CD4-positive, alpha-beta T cell treated with Interferon gamma for 1 hour (primary cell): ENCODE results near the gene GSTO2.

Source experiments
- DNase-seq: peaks from one replicate; pipeline ENCODE4 v3.0.0-alpha.2; 2020

GSTO2 gene

DNA sequence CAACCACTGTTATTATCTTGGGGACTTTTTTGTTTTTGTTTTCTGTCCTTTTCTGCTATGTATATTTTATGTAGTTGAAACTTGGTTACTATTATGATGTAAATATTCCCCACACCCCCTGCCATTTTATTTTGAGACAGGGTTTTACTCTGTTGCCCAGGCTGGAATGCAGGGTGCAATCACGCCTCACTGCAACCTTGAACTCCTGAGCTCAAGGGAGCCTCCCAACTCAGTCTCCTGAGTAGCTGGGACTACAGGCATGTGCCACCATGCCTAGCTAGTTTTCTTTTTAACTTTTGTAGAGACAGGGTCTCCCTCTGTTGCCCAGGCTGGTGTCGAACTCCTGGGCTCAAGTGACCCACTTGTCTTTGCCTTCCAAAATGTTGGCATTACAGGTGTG is 18.0 kb downstream of the GSTO2 start:
- no peak for DNase-seq

DNA sequence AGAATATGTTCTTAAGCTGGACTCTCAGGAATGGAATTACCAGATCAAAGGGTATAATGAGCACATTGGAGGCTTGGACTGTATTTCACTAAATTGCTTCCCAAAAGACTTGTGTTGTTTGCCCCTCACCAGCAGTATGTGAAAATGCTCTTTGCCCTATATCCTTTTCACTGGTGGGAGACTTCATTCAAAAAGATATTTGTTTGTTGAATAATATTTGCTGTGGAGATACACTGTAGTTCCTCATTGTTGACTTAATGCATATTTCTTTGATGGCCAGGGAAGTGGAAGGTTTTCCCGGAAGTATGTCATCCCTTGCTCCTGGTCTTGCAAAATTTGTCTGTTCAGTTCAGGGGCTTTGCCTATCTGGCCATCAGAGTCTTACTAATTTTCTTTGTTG is 19.4 kb downstream of the GSTO2 start:
- DNase-seq = no peak

DNA sequence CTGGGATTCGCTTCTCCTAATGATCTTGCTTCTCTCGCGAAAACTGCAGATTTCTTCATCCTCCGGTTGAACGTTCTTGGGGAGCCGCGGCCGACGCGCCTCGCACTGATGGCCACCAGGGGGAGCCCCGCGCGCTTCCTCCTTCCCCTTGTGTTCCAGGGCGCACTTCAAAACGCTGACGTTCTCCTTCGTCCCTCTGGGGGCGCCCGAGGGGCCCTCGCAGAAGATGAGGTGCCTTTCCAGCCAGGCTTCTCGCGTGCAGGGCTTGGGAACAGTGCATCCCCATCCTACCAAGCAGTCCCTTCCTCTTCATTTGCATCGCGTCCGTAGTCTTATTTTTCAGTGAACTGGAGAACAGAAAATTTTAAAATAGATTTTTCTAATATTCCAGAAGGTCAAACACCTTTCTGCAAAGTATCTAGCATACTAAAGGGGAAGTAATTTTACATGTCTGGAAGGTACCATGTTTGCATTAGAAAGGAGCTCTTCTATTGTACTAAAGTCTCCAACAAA is 22.5 kb downstream of the GSTO2 start:
- peak; percentile 85 for DNase-seq

DNA sequence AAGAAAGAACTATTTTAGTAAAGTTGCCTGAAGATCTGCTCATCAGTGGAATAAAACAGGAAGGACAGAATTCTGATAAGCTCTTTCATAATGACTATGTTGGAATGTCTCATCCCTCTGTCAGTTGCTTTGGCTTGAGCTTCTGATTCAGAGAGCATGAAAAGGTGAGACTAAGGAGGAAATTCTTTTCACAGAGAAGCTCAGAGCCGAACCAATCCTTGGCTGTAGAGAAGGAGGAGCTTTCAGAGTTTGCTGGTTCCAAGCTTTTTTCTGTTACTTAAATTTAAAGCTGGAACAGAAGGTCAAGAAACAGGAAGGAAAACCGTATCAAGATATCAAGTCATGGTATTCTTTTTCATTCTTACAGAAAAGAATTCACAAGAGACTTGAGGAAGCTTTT is 24.0 kb downstream of the GSTO2 start:
- DNase-seq = no peak

DNA sequence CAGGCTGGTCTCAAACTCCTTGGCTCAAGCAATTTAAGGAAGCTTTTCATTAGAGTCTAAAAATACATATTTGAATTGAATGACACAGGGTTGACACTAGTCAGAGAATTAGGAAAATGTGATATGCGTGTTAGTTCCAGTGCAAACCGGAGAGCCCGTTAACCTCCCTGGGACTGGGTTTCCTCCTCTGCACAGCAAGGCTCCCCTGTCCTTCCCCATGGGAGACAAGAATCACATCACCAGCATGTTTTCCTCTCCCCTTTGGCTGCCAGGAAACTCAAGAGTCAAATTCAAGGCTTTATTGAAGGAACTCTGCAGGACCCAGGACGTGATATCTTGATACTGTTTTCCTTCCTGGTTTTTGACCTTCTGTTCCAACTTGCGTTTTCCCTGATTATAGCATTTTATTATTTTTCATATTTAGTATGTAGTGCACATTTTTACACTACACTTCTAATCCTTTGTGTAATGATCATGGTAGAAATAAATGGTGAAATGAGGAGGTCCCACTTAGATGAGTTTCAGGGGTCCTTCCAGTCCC is 24.9 kb downstream of the GSTO2 start:
- no peak for DNase-seq

DNA sequence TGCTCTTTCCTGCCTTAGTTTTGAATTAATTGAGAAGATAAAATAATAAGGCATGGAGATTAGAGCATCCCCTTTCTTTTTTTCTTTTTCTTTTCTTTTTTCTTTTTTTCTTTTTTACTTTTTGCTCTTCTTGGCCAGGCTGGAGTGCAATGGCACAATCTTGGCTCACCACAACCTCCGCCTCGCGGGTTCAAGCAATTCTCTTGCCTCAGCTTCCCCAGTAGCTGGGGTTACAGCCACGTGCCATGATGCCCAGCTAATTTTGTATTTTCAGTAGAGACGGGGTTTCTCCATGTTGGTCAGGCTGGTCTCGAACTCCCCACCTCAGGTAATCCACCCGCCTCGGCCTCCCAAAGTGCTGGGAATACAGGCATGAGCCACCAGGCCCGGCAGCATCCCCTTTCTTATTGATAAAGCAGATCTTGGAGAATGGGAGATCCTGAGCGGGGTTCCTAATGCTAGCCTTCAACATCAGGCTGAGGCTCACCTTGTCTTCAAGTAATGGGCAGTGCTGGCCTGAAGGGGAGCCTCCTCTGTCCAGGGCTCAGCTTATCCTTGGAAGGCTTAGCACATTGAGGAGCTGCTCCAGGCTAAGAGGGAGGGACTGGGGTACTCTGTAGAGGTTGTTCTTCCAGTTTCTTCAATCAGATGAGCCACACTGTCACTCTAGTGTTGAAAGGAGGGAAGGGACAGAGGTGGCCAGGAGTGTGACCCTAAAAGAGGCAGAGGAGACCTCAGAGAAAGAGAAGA is 27.9 kb downstream of the GSTO2 start:
- no peak for DNase-seq

DNA sequence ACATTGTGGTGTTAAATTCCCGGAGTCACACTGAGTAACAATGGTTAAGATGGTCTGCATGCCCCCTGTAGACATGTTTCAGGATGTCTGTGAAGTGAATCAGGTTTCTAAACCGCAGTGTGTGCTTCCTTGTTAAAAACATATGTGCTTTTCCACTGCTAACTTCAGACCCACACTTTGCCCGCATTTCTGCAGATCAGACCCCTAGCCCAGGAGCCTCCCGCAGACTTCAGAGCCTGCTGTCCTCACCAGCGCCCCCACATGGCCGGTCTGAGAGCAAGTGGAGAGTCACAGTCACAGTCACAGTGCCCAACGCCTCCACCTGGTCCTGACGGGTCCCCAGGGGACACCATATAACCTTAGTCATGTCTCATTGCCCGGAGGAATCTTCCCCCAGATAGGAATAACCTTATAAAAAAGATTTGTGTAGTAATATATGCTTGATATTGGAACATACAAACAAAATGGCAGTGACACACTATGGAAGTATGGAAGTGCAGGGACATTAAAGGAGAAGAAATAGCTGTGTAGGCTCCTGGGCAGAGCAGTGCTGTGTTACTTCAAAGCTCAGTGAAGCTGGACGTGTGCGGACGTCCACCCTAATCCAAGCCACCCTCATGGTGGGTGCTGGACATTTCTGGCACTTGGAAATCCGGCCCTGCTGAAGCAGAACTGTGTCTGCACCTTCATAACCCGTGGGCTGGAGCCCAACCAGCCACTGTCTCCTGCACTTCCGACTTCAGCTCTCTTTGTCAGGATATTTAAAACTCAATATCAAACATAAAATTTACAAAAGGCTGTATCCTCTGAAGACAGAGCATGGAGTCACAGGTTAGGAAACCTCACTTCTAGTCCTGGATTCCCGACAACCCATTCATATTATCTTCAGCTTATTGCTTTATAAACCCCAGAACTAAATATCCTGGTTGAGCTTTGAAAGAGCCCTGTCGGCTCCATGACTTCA is 29.0 kb downstream of the GSTO2 start:
- no peak for DNase-seq

DNA sequence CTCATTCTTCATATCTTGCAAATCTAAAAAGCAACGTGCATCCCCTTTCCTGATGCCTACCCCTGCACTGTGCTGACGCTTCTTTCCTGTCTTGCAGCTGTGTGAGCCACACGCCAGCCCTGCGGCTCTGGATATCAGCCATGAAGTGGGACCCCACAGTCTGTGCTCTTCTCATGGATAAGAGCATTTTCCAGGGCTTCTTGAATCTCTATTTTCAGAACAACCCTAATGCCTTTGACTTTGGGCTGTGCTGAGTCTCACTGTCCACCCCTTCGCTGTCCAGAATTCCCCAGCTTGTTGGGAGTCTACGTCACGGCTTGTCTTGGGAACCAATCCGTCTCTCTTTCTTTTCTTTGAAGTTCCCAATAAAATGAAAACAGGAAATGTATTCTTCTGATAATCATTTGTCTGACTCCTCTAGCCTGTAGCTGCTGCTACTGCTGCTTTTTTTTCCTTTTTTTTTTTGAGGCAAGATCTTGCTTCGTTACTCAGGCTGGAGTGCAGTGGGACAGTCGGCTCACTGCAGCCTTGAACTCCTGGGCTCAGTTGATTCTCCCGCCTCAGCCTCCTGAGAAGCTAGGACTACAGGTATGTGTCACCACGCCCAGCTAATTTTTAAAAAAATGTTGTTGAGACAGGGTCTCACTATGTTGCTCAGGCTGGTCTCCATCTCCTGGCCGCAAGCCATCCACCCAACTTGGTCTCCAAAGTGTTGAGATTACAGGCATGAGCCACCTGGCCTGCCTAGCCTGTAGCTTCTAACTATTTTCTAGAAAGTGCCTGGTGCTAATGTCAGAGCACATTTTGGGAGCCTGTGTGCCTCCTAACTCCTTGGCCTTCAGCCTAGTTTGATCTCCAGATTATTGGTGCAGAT is 30.3 kb downstream of the GSTO2 start:
- no peak for DNase-seq

DNA sequence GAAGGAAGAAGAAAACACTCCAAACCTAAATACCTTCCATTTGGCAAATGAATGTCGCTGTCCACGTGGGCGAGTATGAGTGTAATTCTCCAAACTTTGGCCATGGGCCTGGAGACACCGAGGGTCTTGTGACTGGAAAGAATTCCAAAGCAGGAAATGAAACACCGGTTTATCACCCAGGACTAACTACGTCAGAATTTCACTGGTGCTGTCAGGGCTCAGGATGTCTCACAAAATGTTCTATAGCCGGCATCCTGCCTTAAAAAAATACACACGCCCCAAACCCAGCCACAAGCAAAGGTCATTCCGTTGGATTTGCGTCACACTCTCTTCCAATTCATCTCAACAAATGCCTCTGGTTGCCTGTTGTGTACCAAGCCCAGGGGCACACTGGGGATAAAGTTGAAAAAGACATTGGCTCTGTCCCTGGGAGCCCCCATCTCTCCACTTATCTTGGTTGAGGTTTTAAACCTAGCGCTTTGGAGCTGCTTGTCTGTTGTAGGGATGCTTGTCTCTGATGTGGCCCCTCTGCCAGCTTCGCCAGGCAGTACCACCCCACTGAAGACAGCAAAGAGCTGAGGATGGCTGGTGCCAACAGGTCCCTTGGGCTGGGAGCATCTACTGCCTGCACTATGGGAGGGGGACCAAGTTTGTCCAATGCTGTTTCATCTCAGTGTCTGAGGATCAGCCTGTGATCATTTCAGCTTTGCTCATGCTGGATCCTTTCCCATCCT is 31.2 kb downstream of the GSTO2 start:
- no peak for DNase-seq

DNA sequence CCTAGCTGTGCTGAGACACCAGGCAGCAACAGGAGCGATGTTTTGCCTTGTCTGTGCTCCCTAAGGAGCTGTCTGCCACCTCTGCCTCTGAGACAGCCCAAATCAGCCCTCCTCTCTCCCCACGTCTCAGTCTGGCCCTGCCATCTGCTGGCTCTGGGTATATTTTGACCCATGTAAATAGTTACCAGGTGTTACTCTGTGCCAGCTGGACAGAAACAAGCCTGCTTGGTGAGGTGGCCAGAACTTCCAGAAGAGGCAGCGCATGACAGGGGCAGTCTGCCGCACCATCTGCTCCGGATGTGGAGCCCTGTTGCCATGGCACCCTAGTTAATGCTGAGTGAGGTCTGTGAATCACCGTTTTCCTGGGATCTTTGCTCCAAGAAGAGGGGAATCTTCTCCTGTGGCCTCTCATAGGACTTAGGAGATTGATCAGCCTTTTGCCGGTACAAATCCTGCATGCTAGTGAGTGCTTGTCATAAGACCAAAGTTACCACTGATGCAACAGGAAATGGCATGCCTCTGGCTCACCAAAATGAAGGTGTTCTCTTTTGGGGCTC is 31.8 kb downstream of the GSTO2 start:
- no peak for DNase-seq

DNA sequence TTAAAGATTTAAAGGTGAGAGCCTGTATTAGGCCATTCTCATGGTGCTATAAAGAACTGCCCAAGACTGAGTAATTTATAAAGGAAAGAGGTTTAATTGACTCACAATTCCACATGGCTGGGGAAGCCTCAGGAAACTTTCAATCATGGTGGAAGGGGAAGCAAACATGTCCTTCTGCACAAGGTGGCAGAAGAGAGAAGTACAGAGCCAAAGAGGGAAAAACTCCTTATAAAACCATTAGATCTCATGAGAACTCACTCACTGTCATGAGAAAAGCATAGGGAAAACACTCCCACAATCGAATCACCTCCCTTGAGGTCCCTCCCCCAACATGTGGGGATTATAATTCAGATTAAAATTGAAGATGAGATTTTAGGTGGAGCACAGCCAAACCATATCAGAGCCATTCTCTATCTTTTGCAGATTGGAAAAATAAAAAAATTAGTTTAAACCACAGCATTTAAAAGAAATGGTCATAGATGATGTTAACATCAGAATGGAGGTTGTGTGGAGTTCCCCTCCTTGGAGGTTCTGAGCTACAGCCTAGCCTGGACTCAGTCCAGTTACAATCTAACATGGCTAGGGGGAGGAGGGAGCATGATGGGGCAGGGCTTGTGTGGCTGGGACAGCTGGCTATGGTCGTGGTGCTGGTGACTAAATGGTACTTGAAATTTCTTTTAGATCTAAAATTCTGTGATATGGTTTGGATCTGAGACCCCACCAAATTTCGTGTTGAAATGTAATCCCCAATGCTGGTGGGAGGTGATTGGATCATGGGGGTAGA is 33.1 kb downstream of the GSTO2 start:
- no peak for DNase-seq

DNA sequence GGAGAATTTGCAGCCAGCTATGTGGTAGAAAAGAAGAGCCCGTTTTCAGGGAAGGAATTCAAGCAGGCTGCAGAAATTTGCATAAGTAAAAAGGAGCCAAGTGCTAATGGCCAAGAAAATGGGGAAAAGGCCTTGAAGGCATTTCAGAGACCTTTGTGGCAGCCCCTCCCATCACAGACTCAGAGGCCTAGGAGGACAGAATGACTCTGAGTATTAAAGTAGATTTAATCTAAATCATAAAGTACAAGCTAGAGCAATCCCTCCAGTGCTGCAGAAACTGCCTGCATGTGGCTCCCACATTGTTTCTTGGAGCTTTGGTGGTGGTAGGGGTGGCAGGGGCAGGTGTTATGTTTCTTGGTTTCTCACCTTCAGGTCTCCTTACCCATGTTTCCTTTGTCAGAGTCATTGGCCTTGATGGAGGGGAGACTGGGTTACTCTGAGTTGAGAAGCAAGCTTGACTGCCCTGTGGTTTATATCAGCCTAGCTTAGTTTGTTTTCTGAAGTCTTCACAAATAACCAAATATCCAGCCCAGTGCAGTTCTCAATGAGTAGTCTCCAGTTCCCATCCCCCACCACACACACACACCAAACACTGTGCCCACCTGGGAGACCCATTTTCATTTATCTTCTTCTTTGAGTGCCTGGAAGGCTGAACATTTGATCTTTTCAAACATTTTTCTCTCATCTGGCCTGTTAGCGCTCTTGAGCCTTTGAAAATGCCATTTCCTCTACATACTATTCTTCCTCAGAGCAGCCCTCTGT is 34.8 kb downstream of the GSTO2 start:
- no peak for DNase-seq

DNA sequence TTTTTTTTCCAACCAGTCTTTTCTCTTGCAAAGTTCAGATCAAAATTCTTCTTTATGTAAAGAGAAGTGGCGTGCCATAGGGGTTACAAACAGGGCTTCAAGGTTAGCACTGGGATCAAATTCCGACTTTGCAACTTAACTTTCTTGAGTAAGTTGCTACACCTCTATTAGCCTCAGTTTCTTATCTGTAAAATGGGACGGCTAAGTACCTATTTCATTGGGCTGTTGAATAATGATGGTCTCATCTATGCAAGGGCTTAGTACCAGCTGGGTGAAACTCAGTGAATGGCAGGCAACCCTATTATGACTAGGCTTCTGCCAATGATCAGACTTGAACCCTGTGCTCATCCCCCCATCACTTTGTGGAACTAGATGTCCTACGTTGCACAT is 35.4 kb downstream of the GSTO2 start:
- no peak for DNase-seq

DNA sequence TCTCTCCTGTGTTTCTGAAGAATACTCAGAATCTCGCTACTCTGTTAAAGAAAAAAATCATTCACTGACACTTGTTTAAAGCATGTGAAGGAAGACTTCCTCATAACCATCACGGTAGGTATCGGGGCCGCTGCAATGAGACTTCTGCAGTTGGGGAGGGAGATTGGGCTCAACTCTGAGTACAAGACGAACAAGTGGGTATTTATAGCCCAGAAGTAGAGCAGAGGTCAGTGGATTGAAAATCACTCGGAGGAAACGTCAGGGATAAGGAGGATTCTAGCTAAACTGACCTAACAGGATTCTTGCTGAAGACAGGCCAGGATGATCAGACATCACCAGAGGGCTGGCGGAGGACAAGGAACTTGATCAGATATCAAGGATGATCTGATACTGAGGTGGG is 35.9 kb downstream of the GSTO2 start:
- DNase-seq = no peak

DNA sequence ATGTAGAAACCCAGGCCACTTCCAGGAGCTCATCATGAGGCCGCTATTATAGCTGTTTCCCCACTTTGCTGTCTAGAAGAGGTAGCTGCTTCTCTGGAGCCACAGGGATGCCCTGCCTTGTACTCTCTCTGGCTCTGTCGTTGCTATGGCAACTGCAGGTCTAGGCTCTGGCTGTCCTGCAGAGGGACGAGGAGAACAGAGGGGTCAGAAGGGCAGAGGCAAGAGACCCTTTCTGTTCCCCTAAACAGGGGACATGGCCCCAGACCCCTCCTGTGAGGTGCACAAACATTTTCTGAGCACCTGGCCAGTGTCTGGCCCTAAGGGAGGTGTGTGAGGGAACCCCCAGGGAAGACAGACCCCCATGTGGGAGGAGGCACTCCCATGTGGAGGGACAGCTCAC is 37.9 kb downstream of the GSTO2 start:
- no peak for DNase-seq

DNA sequence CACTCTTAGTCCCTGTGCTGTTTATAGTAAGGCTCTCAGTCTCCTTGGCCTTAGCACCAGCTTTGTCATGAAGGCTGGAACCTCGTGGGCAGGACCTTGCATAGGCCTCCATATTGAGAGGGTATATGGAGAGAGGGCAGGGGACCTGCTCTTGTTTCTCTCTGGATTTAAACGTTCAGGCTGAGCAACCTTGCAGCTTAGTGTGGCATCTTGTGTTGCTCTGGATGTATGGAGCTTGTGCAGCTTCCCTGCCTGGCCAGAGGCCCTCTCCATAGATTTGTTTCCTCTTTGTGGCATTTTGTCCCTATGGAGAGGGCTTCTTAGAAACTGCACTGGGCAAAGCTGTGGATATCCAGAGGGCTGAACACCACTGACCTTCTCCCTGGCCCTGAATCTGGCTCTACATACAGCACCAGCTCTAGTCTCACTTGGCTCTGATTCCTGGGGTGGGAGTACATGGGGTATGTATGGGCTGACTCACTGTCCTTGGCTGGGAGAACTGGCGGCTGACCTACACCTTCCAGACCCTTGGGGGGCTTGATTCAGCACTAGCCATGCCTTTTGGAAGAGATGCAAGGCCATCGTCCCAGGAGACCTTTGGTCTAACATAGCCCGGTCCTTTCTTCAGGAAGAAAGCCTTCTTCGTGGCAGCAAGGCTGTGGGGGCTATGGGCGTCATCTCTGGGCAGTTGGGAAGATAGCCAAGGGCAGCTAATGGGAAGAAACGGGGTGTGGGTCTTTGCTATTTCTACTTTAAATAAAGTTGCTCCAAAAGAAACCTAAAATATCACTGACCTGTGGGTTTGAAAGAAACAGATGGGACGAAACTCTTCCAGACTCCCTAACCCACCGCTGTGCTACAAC is 38.8 kb downstream of the GSTO2 start:
- DNase-seq = no peak

DNA sequence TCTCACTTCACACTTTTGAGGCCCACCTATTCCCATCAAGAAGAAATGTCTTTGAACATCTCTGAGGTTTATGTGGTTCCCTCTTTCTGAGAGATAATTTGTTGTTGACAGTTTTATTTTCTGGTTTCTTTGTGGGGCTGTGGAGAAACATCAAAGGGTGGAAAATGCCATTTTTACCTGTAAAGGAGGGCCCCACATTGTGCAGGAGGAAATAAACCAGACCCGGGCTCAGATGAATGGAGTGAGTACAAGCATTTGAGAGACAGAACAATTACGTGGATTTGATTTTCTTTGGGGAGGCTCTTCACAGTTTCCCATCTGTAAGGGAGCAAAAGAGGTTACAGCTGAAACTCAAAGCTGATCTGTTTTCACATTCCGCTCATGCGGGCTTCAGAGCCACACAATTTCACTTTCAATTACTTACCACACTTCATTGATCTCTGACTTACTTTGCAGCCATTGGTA is 39.5 kb downstream of the GSTO2 start:
- DNase-seq = no peak
